Measurements from ENCODE around the gene IP6K3. TPM values are rescaled to one million over a fixed set of nuclear protein-coding genes. Genes with fewer than 3 reads are reported as not detected.

The IP6K3 gene
- polyA plus RNA-seq, 1 donor (not counting 4 experiments of a cell fraction or from before 2014, with no cell fraction given) = not detected

- Histone ChIP-seq H3K79me2 (ENCODE audit: control insufficient read depth, insufficient read depth, low read length) (no peaks in the 10 kb centered on the region), H3K4me1 (ENCODE audit: control insufficient read depth, extremely low read depth, insufficient read depth, low read length) (no peaks in the 10 kb centered on the region), H3K9me1 (ENCODE audit: control insufficient read depth, extremely low read depth, insufficient read depth, low read length) (no peaks in the 10 kb centered on the region), H2AFZ (ENCODE audit: control insufficient read depth, low read length) (no peak overlapping the region), H3K9me3 (ENCODE audit: control insufficient read depth, low read depth, low read length) (no peaks in the 10 kb centered on the region), H3K36me3 (ENCODE audit: control insufficient read depth in 2 of 2, extremely low read depth in 1 of 2, insufficient read depth in 2 of 2, low read length in 2 of 2) (peaks cover 60 to 61% of the 10 kb centered on the region in 2 experiments), H4K20me1 (ENCODE audit: control insufficient read depth, extremely low read depth, insufficient read depth, low read length) (no peaks in the 10 kb centered on the region), H3K4me3 (ENCODE audit: control insufficient read depth in 2 of 3, extremely low read depth in 1 of 3, insufficient read depth in 2 of 3, low read depth in 1 of 3, low read length in 3 of 3) (no peak overlapping the region), H3K4me2 (ENCODE audit: control insufficient read depth, extremely low read depth, insufficient read depth, low read depth, low read length) (no peak overlapping the region), H3K9ac (ENCODE audit: control insufficient read depth, extremely low read depth, insufficient read depth, low read length) (no peak overlapping the region), H3K27me3 (ENCODE audit: control insufficient read depth, extremely low read depth, insufficient read depth, low read length) (no peaks in the 10 kb centered on the region), H3K27ac (ENCODE audit: control insufficient read depth, insufficient read depth, low read length) (no peak overlapping the region)
- FAIRE-seq = no peak
- no peak for DNase-seq (ENCODE audit: low read depth, low spot score)
- TF ChIP-seq CTCF (optimal IDR thresholded peaks at IDR 0.05 in 1 of 3, IDR thresholded peaks at IDR 0.05 in 1 of 3, conservative IDR thresholded peaks at IDR 0.05 in 1 of 3; ENCODE audit: extremely low read depth in 1 of 3, insufficient read depth in 2 of 3, low read length in 3 of 3) = no peak
- TF ChIP-seq EZH2 (IDR thresholded peaks at IDR 0.05; ENCODE audit: low read length) = no peak
- dilution Hi-C loops (cut with MboI; ENCODE audit: extremely low pct_ligation_motif_present, low sequenced_read_pairs) = no loop called here
These were observed 59.4 kb downstream of the IP6K3 start for GRCh38 chr6:33686981-33687975.

GRCh38 chr6:33686225-33686924 lies 60.3 kb downstream of the IP6K3 start:
- Histone ChIP-seq H4K20me1 (ENCODE audit: control insufficient read depth, extremely low read depth, insufficient read depth, low read length) (no peaks in the 10 kb centered on the region), H3K9me1 (ENCODE audit: control insufficient read depth, extremely low read depth, insufficient read depth, low read length) (no peaks in the 10 kb centered on the region), H3K36me3 (ENCODE audit: control insufficient read depth in 2 of 2, extremely low read depth in 1 of 2, insufficient read depth in 2 of 2, low read length in 2 of 2) (peaks cover 53 to 57% of the 10 kb centered on the region in 2 experiments), H2AFZ (ENCODE audit: control insufficient read depth, low read length) (no peak overlapping the region), H3K27me3 (ENCODE audit: control insufficient read depth, extremely low read depth, insufficient read depth, low read length) (no peaks in the 10 kb centered on the region), H3K4me2 (ENCODE audit: control insufficient read depth, extremely low read depth, insufficient read depth, low read depth, low read length) (no peak overlapping the region), H3K9ac (ENCODE audit: control insufficient read depth, extremely low read depth, insufficient read depth, low read length) (no peak overlapping the region), H3K27ac (ENCODE audit: control insufficient read depth, insufficient read depth, low read length) (no peak overlapping the region), H3K4me3 (ENCODE audit: control insufficient read depth in 2 of 3, extremely low read depth in 1 of 3, insufficient read depth in 2 of 3, low read depth in 1 of 3, low read length in 3 of 3) (no peak overlapping the region), H3K4me1 (ENCODE audit: control insufficient read depth, extremely low read depth, insufficient read depth, low read length) (no peaks in the 10 kb centered on the region), H3K9me3 (ENCODE audit: control insufficient read depth, low read depth, low read length) (no peaks in the 10 kb centered on the region), H3K79me2 (ENCODE audit: control insufficient read depth, insufficient read depth, low read length) (no peaks in the 10 kb centered on the region)
- no peak for TF ChIP-seq CTCF (optimal IDR thresholded peaks at IDR 0.05 in 1 of 3, IDR thresholded peaks at IDR 0.05 in 1 of 3, conservative IDR thresholded peaks at IDR 0.05 in 1 of 3; ENCODE audit: extremely low read depth in 1 of 3, insufficient read depth in 2 of 3, low read length in 3 of 3)
- TF ChIP-seq EZH2 (IDR thresholded peaks at IDR 0.05; ENCODE audit: low read length) = no peak
- no peak for DNase-seq (ENCODE audit: low read depth, low spot score)
- dilution Hi-C loops (cut with MboI; ENCODE audit: extremely low pct_ligation_motif_present, low sequenced_read_pairs) = no loop called here
- no peak for FAIRE-seq

Measured in keratinocyte (primary cell).